Skin of body (tissue), 2 donors: ENCODE measurements around the gene PPP3CB. TPM values are rescaled to one million over a fixed set of nuclear protein-coding genes. Genes with fewer than 3 reads are reported as not detected.

Source experiments
- DNase-seq: peaks from one replicate; lab custom pipeline; 2025; lab: John Stamatoyannopoulos, UW
- total RNA-seq: library from RNA; depleted of rRNA; stranded (reverse); fragments of >200 nt; gene quantifications from one replicate; pipeline ENCODE4 v1.2.3, GENCODE V29; 2014

PPP3CB gene
- total RNA-seq = 61.3 TPM

DNA sequence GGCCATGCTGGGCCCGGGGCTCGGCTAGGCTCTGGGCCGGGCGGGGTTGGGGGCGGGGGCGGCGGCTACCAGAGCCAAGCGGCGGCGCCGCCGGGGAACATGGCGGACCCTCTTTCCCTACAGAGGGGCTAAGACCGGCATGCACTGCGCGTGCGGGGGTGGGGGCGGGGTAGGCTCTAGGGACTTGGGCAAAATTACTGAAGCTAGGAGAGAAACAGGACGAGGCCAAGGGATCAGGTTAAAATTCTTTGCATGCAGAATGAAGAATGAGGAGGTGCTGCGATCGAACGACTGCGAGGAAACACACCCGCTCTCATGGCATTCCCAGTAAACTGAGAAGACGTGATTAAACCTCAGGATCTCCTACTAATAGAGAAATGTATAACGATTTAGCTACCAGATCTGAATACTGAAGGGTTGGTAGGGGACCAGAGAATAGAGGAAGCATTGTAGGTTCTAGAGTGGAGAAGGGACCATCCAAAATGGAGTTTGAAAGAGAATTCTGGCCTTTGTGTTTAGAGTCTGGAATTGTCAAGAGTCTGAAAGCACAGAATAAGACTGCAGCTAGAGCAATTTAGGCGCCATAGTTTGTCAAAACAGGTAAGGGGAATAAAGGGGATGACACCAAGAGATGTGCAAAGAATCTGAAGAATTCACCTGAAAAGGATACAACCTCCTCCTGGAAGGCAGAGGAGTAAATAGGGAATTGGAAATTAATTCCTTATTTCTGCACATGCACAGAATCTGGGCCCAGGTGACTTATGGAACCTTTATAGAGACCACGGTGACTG, at the start of gene PPP3CB:
Gene PPP3CB (minus strand): TSS at position 141 of the 791 bp plus-strand sequence. CDS start 135 bp downstream, at position 6.
- peak; percentile 99 for DNase-seq

DNA sequence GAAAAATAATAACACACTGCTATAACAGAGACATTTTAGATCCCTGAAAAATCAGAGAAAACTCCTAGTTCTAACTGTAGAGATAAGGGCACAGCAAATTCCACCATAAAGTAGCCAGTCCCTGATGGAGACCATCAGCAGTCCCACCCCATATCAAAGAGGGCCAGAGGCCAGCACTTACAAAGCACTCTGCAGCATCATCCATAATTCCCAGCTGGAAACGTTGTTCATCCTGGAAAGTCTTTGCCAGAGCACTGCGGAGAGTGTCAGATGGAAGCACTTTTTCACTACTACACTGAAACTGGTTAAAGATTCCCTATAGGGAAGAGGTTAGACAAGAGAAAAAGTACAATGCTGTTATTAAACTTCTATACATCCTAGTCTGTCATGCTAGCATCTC, 49.5 kb upstream of the PPP3CB start:
- DNase-seq = no peak

DNA sequence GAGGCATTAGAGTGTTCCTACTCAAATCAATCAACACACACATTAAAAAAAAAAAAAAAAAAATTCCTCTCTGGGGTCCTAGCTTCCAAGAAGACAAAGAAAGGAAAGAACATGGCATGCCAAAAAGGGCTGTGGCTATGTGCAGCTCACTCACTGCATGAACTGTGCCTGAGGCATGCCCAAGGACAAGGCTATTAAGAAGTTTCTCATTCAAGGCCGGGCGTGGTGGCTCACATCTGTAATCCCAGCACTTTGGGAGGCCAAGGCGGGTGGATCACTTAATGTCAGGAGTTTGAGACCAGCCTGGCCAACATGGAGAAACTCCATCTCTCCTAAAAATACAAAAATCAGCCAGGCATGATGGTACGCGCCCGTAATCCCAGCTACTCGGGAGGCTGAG, 41.9 kb upstream of the PPP3CB start:
- DNase-seq = no peak

DNA sequence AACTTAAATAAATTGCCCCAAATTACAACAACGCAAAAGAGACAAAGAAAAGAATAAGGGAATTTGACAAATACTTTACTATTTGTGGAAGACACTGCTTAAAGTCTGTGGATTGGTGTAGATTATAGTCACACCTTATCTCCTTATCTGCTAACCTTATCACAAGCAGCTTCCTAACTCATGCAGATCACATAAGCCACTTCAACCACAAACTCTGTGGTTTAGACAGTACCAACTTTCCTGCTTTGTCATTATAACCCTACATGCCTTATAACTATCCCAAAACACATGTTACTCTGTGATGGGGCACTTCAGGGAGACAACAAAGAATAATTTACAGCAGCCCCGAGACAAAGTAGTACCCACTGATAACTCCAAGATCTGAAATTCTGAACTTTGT, 41.5 kb upstream of the PPP3CB start:
- DNase-seq = no peak

- no peak for DNase-seq
Observed at GRCh38 chr10:73534857-73535256, 39.0 kb upstream of the PPP3CB start.

- DNase-seq = peak; percentile 37
Observed at GRCh38 chr10:73529089-73529832, 33.4 kb upstream of the PPP3CB start.

- DNase-seq = no peak
Observed at GRCh38 chr10:73522263-73522662, 26.4 kb upstream of the PPP3CB start.

DNA sequence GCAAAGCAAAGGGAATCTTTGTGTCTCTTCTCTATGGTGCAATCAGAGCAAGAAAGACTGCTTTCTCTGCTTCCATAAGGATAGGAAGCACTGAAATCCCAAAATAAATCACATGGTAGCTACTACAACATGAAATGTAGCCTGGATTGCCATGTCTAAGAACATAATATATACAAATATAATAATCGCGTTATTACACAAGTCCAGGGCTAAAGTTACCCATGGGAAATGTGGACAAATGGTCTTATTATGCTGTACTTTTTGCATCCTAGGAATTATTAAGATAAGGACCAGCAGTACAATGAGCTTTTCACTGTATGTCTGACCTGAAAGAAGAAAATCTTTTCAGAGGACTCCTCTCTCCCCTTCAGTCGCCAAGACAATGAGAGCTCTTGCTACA, 23.5 kb upstream of the PPP3CB start:
- DNase-seq = no peak

DNA sequence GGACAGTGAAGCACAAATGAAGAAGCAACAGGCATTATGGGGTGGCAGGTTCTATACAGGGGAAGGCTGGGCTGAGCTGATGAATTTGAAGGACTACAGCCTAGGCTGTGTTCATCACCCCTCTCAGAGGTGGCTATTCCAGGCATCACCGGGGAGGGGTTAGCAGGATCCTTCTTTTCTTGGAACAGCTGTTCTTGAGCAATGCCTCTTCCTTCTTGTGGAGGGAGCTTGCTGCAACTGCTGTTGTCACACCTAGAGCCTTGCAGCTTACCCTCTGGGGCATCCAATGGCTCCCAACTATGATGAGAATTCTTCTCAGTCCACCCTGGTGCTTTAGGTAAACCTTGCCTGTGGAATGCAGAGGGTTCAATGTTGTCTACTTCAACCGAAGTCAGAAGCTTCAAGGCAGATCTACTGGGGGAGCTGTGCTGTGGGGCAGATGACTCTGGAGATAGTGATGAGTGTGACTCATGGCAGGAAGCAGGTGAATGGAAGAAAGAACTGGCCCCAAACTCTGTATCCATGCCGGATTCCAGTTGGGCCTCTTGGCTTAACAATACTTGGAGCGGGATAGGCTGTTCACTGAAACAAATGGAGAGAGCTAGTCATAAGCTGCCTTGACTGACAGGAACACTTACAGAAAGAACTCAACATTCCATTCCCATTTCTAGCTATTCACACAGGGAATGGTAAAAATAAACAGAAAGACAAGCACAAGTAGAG, 21.5 kb upstream of the PPP3CB start:
- no peak for DNase-seq

GRCh38 chr10:73512207-73512743, 16.5 kb upstream of the PPP3CB start:
- DNase-seq = no peak

DNA sequence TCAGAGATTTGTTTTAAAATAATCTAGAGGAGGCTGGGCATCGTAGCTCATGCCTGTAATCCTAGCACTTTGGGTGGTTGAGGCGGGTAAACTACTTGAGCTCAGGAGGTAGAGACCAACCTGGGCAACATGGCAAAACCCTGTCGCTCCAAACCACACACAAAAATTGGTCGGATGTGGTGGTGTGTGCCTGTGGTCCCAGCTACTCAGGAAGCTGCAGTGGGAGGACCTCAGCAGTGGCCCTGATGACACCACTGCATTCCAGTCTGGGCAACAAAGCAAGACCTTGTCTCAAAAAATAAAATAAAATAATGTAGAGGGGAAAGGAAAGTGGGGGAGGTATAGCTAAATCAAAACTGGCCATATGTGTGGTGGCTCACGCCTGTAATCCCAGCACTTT, 13.9 kb upstream of the PPP3CB start:
- DNase-seq = no peak

- no peak for DNase-seq
Observed at GRCh38 chr10:73506491-73506890, 10.7 kb upstream of the PPP3CB start.

- no peak for DNase-seq
Observed at GRCh38 chr10:73506074-73506473, 10.2 kb upstream of the PPP3CB start.

DNA sequence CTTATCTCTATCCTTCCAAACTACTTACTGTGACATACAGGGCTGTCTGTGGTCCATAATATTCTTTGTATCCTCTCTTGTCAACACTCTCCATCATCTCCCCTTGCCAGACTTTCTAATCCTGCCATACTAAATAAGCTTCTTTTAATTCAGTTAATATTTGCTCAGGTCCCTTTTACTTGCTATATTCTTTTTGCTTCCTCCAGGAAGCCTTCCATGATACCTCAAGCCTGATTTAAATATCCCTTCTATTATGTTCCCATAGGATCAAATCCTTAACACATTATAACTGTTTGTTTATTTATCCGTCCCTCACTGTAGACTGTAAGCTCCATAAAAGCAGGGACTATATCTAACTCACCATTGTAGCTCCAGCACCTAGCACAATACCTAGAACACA, 7.2 kb upstream of the PPP3CB start:
- no peak for DNase-seq

DNA sequence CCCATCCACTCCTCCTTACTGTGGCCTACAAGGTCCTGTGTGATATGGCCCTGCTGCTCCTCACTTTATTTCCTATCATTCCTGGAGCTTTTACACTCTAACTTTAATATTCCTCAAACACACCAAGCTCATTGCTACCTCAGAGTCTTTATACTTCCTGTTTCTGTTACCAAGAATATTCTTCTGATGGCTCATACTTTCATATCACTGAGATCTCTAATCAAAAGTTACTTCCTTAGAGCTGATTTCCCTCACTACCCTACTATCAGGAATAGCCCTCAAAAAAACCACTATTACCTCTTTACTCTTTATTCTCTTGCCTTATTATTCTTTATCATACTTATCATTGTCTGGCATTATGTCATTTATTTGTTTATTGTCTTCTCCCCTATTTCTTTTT, 5.8 kb upstream of the PPP3CB start:
- no peak for DNase-seq

GRCh38 chr10:73497623-73498022, 1.8 kb upstream of the PPP3CB start:
- DNase-seq = no peak

GRCh38 chr10:73495226-73495883, 469 bp downstream of the PPP3CB start:
- DNase-seq = peak; percentile 54

DNA sequence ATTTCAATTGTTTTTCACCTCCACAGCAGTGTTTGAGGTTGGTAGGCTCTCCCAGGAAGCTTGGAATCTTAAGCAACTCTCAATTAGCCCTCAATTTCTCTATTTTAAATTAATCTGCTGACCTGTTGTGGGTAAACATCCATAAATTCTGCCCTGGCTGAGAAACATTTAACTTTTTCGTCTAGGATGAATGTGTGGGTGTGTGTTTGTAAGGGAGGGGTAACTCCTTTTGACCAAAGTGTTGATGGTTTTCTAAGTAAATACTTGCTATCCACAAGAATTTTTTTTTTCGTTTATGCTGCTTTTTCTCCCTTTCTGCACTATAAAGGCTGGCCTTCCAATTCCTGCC, 973 bp downstream of the PPP3CB start:
- DNase-seq = peak; percentile 41

- no peak for DNase-seq
Observed at GRCh38 chr10:73494213-73494612, 1.6 kb downstream of the PPP3CB start.

- no peak for DNase-seq
Observed at GRCh38 chr10:73493781-73494180, 2.0 kb downstream of the PPP3CB start.

- DNase-seq = no peak
Observed at GRCh38 chr10:73486601-73487000, 9.2 kb downstream of the PPP3CB start.

- no peak for DNase-seq
Observed at GRCh38 chr10:73485320-73485719, 10.5 kb downstream of the PPP3CB start.
